GM12892 (cell line): Measurements from ENCODE around the gene PDE6D.

Experiments
- DNase-seq: peaks from one replicate; pipeline ENCODE4 v3.0.0; 2011; ENCODE audit not compliant: insufficient read length
- FAIRE-seq: peaks from 2 replicates; lab custom pipeline; 2011; peaks lifted over from hg19 to GRCh38; lab: Jason Lieb, UNC
- POLR2A ChIP-seq: IDR thresholded peaks from 2 replicates; pipeline ENCODE4 v1.6.1; 2011; ENCODE audit warnings: low read depth, low read length, control low read depth
- POLR2AphosphoS5 ChIP-seq: IDR thresholded peaks from 2 replicates; pipeline ENCODE4 v1.6.1; 2011; ENCODE audit warnings: low read depth, low read length, control low read depth
- TAF1 ChIP-seq: IDR thresholded peaks from 2 replicates; pipeline ENCODE4 v1.6.1; 2011; ENCODE audit warnings: low read depth, mild to moderate bottlenecking, control low read depth, low read length, borderline replicate concordance

PDE6D gene

DNA sequence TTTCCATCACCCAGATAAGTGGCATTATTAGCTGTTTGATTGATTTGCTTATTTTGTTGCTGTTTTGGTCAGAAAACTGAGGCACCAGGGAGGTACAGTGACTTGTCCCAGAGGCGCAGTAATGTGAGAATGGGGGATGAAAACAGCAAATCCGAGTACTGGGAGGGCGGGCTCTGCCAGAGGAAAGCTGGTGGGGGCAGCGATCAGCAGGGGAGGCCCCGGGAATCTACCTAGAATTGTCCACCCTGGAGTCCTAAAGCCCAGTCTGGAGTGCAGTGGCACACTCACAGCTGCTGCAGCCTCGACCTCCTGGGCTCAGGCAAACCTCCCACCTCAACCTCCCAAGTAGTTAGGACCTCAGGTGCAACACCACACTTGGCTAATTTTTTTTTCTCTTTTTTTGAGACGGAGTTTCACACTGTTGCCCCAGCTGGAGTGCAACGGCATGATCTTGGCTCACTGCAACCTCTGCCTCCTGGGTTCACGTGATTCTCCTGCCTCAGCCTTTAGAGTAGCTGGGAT is 89.8 kb downstream of the PDE6D start:
- no peak for TF ChIP-seq POLR2A
- TF ChIP-seq TAF1 = no peak
- no peak for TF ChIP-seq POLR2AphosphoS5
- FAIRE-seq (no peak), DNase-seq (no peak)

DNA sequence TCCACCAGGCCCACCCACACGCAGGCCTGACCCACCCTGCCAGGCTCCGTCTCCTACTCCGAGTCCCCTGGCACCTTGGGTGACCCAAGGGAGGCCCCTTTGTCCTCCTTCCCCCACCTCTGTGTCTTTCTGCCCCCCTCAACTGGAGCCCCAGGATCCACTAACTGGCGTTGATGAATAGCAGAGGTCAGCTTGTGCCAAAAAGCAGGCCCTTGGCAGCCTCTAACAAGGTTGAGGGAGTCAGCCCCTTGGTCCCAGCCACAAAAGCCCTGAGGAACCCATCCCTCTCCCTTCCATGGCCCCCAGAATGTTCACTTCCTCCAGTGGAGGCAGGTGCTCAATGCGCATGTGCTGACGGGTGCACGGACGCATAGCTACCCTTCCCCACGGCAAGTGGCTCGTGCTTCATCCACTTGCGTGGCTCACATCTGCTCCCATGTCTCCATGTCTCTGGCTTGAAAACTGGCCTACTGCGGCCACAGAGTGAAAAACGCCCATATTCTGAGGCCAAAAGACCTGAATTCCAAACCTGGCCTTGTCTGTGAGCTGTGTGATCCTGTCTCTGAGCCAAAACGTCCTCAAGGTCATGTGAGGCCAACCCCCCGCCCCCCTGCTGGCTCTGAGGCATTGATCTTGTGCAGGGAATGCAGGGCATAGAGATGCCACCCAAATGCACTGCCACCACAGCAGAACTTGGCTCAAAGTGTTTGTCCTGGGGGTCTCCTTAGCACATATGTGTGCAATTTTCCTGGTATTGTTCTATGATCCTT is 91.8 kb downstream of the PDE6D start:
- no peak for TF ChIP-seq POLR2A
- no peak for TF ChIP-seq TAF1
- FAIRE-seq = no peak
- no peak for DNase-seq

DNA sequence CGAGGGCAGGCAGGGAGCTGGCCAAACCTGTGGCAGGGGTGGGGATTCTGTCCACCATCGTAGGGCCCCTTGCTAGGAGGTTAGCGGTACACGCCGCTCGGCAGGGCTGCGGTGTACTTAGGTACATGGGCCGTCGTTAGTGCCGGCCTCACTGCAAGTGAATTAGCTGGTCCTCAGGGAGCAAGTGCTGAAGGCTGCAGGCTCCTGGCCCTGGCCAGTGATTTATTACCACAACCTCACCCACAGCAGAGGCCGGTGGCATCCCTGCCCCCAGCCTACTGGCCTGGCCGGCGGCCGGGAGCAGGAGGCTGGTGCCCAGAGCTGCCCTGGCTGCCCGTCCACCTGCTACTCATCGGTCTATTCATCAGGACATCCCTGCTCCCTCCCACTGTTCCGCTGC is 92.4 kb downstream of the PDE6D start:
- TF ChIP-seq TAF1 (no peak), POLR2AphosphoS5 (no peak), POLR2A (no peak)
- FAIRE-seq (no peak), DNase-seq (no peak)

DNA sequence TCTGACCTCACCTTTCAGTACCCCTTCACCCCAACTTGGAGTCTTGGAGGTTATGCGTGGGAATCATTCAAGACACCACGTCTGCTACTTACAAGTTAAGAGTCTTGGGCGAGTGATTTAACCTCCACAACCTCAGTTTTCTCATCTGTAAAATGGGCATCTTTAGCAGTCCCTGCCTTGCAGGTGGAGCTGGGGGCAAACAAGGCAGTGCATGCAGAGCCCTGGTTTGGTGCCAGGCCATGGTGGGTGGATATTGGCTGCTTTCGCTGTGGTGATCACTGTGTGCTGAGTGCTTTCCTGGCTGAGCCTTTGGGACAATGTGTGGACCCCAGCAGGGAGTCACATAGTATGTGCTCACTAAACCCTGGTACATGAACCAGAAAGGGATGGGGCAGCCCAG is 93.1 kb downstream of the PDE6D start:
- DNase-seq (no peak), FAIRE-seq (no peak)
- TF ChIP-seq POLR2A = no peak
- TF ChIP-seq TAF1 = no peak
- TF ChIP-seq POLR2AphosphoS5 = no peak

DNA sequence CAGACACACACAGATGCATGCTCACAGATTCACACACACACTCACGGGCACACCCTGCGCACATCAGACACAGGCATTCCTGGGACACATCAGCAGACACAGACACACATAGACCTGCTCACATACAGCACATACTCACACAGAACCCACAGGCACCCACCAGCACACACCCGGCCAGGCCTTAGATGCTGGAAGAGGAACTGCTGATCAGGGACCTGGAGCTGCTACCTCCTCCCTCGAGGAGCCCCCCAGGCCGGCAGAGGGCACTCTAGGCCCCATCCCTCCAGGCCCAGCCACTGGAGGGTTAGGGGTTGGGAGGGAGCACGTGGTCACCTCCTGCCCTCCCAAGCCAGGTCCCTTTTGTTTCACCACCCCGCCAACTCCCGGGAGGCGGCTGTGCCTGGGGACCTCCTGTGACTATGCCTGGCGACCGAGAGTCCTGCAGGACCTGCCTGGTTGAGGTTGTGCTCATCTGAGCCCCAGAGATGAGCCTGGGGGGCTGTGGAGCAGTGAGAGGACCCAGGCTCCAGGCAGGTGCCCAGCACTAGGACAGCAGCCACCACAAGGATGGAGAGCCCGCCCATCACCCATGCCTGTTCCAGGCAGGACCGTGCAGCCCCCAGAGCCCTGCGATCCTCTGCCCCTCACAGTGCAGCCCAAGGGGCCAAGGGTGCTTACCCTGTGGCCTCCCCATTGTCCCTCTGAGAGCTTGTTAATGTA is 93.8 kb downstream of the PDE6D start:
- peak; percentile 83 for DNase-seq
- peak; percentile 96 for FAIRE-seq
- no peak for TF ChIP-seq POLR2AphosphoS5
- TF ChIP-seq TAF1 = no peak
- no peak for TF ChIP-seq POLR2A

DNA sequence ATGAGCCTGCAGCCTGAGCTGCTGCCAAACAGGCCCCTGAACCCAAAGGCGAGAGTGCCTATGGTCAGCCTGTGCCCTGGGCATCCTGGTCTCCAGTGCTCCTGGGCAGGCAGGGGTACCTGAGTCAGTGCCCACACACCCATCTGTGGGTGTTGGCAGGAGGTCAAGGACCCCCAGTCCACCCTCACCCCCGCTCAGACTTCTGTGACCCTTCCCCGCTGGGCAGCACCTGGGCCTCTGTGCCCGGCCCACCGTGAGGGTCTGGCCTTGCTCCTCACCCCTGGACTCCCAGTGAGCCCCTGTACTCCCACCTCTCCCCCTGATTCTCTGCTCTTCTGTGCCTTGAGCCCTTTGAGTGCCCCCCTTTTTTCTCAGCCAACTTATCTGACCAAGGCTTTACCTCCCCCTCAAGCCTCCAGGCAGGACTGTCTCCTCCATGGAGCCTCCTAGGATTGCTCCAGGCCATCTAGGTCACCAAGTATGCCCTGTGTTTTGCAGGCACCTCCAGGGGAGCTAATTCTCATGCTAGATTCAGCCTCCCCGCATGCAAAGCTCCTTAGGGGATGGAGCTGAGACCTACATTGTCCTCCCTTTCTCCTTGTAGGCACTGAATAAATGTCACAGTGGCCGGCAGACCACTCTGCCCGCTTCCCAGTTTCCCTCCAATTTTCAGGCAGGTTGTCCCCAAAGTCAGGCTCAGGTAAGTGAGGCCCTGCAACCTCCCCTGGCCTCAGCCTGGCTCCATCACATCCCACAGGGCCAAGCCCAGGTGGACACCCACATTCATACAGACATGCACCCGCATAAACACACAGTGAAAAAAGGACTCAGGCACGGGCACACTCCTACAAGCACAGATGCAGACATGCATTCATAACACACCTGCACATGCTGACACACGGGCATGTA is 94.6 kb downstream of the PDE6D start:
- FAIRE-seq (no peak), DNase-seq (no peak)
- no peak for TF ChIP-seq POLR2AphosphoS5

DNA sequence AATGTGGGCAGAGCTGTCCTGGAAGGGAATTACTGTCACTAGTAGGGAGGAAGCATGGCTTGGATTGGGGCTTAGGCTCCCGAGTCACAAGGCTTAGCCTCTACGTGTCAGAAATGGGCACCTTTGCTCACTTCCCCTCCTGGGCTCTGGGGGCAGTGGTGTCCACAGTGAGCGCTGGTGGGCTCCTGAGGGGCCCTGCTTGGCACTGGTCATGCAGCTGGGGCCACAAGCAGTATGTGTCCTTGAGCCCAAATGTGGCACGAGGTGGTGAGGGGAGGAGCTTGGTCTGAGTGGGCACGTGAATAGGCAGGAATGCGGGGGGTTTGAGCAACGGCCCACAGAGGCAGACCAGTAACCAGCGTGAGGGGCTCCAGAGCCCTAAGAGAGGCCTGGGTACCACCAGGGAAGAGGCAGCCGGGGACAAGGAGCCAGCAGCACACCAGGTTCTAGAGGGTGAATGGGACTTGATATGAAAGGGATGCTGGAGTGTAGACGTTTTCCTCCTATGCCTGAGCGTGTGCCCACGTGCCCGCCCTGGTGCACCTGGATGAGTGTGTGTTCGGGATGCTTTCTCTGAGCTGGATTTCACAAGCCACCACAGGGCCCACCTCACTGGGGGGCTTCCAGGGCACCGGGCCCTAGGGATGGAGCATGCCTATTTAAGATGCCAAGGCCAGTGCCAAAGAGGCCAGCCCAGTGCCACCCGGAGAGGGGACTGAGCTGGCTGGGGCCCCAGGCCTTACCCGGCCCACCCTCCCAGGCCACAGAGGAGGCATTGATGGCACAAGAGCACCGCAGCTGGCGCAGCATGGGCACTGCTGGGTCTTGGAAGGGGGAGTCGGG is 95.5 kb downstream of the PDE6D start:
- FAIRE-seq = no peak
- DNase-seq = no peak
- TF ChIP-seq POLR2A = no peak
- TF ChIP-seq POLR2AphosphoS5 = no peak
- TF ChIP-seq TAF1 = no peak

DNA sequence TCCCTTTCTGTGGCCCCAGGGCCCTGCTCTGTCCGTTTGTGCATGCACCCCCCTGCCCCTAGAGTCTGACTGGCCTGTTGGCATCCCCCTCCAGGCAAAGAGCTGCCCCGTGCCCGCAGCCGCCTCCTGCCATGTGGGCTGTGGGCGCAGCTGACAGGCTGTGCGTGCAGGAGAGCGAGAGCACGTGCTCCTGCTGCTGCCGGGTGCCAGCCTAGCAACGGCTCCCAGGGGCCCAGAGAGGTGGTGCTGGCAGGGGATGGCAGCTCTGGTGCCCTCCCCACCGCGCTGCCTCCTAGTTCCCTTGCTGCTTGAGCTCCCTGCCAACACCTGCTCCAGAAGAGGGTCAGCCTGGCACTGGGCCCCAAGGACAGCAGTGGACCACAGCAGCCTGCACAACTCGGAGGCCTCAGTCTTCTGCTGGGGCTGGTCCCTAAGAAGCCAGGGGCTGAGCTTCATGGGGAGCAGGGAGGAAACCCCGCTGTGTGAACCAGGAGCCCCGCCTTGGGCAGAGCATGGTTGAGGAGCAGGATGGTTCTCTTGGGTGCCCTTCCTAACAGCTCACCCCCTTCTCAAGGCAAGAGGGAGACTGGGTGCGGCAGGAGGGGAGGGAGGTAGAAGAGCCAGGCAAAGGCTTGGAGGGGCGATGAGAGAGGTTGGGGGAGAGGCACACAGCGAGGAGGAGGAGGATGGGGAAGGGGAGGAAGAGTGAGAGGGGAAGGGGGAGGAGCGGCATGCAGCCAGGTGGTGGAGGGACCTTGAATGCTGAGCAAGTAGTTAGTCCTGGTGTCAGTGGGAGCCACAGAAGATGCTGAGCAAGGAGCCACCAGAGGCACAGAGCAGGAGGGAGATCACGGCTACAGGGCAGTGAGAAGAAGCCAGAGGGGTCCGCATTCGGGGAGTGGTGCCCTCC is 96.5 kb downstream of the PDE6D start:
- no peak for FAIRE-seq
- no peak for DNase-seq

DNA sequence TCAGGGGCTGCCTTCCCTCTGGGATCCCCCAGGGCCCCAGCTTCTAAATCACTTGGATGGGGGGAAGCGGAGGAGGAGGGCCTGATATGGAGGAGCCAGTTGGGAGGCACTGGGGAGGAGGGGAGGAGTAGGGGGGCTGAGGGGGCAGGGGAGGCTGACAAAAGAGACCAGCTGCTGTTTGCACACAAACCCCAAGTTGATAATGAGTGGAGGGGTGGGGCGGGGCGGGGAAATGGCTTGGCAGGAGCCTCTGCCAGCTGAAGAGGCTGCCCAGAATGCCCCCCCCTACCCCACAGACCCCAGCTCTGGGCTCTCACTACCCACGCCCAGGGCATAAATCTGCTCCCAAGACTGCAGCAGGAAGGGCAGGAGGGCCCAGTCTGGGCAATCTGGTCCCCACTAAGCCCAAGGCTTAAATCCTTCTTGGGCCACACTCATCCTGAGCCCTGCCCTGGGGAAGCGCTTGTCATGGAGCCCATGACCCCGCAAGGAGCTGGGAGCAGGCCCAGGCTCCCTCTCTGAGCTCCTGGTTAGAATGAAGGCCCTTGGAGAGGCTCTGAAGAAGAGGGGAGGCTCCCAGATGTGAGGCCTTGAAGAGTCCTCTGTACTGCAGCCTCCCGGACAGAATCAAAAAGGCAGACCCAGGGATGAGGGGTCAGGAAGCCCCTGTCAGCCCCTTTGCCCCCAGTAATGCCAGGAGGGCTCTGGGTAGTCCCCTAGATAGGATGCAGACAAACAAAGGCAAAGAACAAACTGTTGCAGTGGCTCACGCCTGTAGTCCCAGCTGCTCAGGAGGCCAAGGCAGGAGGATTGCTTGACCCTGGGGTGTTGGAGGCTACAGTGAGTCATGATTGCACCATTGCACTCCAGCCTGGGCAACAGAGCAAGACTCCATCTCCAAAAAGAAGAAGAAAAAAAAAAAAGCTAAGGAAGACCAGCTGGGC is 97.5 kb downstream of the PDE6D start:
- DNase-seq = no peak
- no peak for TF ChIP-seq POLR2A
- no peak for TF ChIP-seq TAF1
- no peak for TF ChIP-seq POLR2AphosphoS5
- no peak for FAIRE-seq

More for the DNA sequence above, 96.5 kb downstream of the PDE6D start:
- no peak for TF ChIP-seq POLR2A
- no peak for TF ChIP-seq POLR2AphosphoS5
- no peak for TF ChIP-seq TAF1
